GM21717 (cell line): ENCODE results near the gene LGALS14.
"Not testable (repeated sequence)": the region's sequence is repeated elsewhere in the genome, so short reads cannot be mapped to it uniquely, and the experiment has no call there.

Source experiments
- ATAC-seq: cut with Tn5 transposase; IDR thresholded peaks from one replicate; pipeline ENCODE4 v1.9.1; 2021; ENCODE audit warnings: mild to moderate bottlenecking, moderate library complexity; ENCODE audit not compliant: unreplicated experiment

The LGALS14 gene

GRCh38 chr19:39692822-39693221 is 11.5 kb upstream of the LGALS14 start:
- ATAC-seq: no peak

- ATAC-seq: no peak
Observed at GRCh38 chr19:39695759-39696158, 8.5 kb upstream of the LGALS14 start.

- ATAC-seq: no peak
Observed at GRCh38 chr19:39696387-39696786, 7.9 kb upstream of the LGALS14 start.

GRCh38 chr19:39698535-39698934 is 5.7 kb upstream of the LGALS14 start:
- ATAC-seq: no peak

GRCh38 chr19:39701291-39701690 is 3.0 kb upstream of the LGALS14 start:
- ATAC-seq: no peak

- ATAC-seq: no peak
Observed at GRCh38 chr19:39705578-39706188, 1.4 kb downstream of the LGALS14 start.

- ATAC-seq: no peak
Observed at GRCh38 chr19:39708594-39708993, 4.3 kb downstream of the LGALS14 start.

GRCh38 chr19:39709026-39709872 is 5.0 kb downstream of the LGALS14 start:
- ATAC-seq: no peak

GRCh38 chr19:39710333-39710890 is 6.1 kb downstream of the LGALS14 start:
- no peak for ATAC-seq

- not testable (repeated sequence) for ATAC-seq
Observed at GRCh38 chr19:39720144-39720543, 15.9 kb downstream of the LGALS14 start.

- ATAC-seq: no peak
Observed at GRCh38 chr19:39725995-39726394, 21.7 kb downstream of the LGALS14 start.

- ATAC-seq: no peak
Observed at GRCh38 chr19:39727070-39727800, 23.0 kb downstream of the LGALS14 start.

- ATAC-seq: no peak
Observed at GRCh38 chr19:39728040-39728439, 23.8 kb downstream of the LGALS14 start.

- ATAC-seq: no peak
Observed at GRCh38 chr19:39729594-39729993, 25.3 kb downstream of the LGALS14 start.

- no peak for ATAC-seq
Observed at GRCh38 chr19:39731685-39732084, 27.4 kb downstream of the LGALS14 start.

- no peak for ATAC-seq
Observed at GRCh38 chr19:39733841-39734240, 29.6 kb downstream of the LGALS14 start.

- no peak for ATAC-seq
Observed at GRCh38 chr19:39735688-39736087, 31.4 kb downstream of the LGALS14 start.

- no peak for ATAC-seq
Observed at GRCh38 chr19:39736088-39736487, 31.8 kb downstream of the LGALS14 start.

GRCh38 chr19:39737351-39737750 is 33.1 kb downstream of the LGALS14 start:
- ATAC-seq: no peak

GRCh38 chr19:39737891-39738290 is 33.6 kb downstream of the LGALS14 start, which contains the start of gene CLC:
CLC (minus strand) TSS chr19:39738029; CDS start chr19:39737952, 77 bp downstream.
- no peak for ATAC-seq

- ATAC-seq: no peak
Observed at GRCh38 chr19:39738814-39739213, 34.5 kb downstream of the LGALS14 start.
